Activated naive CD4-positive, alpha-beta T cell treated with anti-CD3 and anti-CD28 coated beads, Interleukin-2, amount 50 U/mL, for 16 hours (primary cell): Measurements from ENCODE around the gene OTUB2.

Source experiments
- DNase-seq: peaks from one replicate; pipeline ENCODE4 v3.0.0-alpha.2; 2020

Gene OTUB2

GRCh38 chr14:94042433-94043091, 16.4 kb downstream of the OTUB2 start:
- DNase-seq = no peak

- DNase-seq = no peak
Observed at GRCh38 chr14:94043111-94043755, 17.1 kb downstream of the OTUB2 start.

GRCh38 chr14:94043756-94044475, 17.8 kb downstream of the OTUB2 start:
- DNase-seq = no peak

- DNase-seq = no peak
Observed at GRCh38 chr14:94044476-94045091, 18.4 kb downstream of the OTUB2 start.

GRCh38 chr14:94045101-94045500, 19.0 kb downstream of the OTUB2 start:
- no peak for DNase-seq

- no peak for DNase-seq
Observed at GRCh38 chr14:94045563-94046345, 19.6 kb downstream of the OTUB2 start.

GRCh38 chr14:94046696-94047250, 20.6 kb downstream of the OTUB2 start:
- DNase-seq = no peak

GRCh38 chr14:94047581-94047980, 21.4 kb downstream of the OTUB2 start:
- DNase-seq = no peak

- DNase-seq = no peak
Observed at GRCh38 chr14:94048691-94049624, 22.8 kb downstream of the OTUB2 start.

- no peak for DNase-seq
Observed at GRCh38 chr14:94049625-94050023, 23.5 kb downstream of the OTUB2 start.

GRCh38 chr14:94050231-94050880, 24.2 kb downstream of the OTUB2 start:
- DNase-seq = no peak

GRCh38 chr14:94051115-94051514, 25.0 kb downstream of the OTUB2 start:
- DNase-seq = no peak

- DNase-seq = no peak
Observed at GRCh38 chr14:94051779-94052178, 25.6 kb downstream of the OTUB2 start.

GRCh38 chr14:94052199-94052598, 26.1 kb downstream of the OTUB2 start:
- DNase-seq = no peak

- no peak for DNase-seq
Observed at GRCh38 chr14:94052662-94053061, 26.5 kb downstream of the OTUB2 start.

GRCh38 chr14:94054401-94054800, 28.3 kb downstream of the OTUB2 start:
- DNase-seq = no peak

- DNase-seq = no peak
Observed at GRCh38 chr14:94054936-94055335, 28.8 kb downstream of the OTUB2 start.

- no peak for DNase-seq
Observed at GRCh38 chr14:94056579-94057308, 30.6 kb downstream of the OTUB2 start.

- no peak for DNase-seq
Observed at GRCh38 chr14:94058128-94058673, 32.1 kb downstream of the OTUB2 start.

GRCh38 chr14:94058674-94059138, 32.6 kb downstream of the OTUB2 start:
- DNase-seq = no peak
